ENCODE data around the gene C12orf60. TPM values are rescaled to one million over a fixed set of nuclear protein-coding genes. Genes with fewer than 3 reads are reported as not detected.

Gene C12orf60
- total RNA-seq, 1 experiment from 2014 or later: 1.8 TPM

DNA sequence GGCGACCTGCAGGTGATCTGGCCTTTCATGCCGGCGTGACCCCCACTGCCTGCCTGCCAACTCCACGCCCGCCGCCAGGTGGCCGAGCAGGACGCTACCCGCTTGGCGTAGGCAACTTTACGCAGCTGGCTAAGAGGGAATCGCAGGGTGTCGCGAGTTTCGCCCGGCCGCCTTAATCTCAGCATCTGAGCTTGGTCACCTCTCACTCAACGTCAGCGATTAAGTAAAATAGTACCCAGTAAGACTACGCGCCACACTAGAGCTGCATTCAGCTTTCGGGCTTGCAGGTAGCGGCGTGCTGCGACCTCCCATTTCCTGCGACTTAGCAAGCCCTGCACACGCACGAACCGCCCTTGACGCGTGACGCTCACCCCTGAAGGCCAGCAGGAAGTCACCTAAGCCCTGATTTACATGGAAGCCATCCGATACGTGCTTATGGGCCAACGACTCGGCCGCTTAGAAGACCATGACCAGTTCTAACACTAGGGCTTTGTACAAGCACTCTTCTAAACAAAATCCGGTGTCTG is 33.4 kb upstream of the C12orf60 start (continued):
- TF ChIP-seq, protein P1, sequence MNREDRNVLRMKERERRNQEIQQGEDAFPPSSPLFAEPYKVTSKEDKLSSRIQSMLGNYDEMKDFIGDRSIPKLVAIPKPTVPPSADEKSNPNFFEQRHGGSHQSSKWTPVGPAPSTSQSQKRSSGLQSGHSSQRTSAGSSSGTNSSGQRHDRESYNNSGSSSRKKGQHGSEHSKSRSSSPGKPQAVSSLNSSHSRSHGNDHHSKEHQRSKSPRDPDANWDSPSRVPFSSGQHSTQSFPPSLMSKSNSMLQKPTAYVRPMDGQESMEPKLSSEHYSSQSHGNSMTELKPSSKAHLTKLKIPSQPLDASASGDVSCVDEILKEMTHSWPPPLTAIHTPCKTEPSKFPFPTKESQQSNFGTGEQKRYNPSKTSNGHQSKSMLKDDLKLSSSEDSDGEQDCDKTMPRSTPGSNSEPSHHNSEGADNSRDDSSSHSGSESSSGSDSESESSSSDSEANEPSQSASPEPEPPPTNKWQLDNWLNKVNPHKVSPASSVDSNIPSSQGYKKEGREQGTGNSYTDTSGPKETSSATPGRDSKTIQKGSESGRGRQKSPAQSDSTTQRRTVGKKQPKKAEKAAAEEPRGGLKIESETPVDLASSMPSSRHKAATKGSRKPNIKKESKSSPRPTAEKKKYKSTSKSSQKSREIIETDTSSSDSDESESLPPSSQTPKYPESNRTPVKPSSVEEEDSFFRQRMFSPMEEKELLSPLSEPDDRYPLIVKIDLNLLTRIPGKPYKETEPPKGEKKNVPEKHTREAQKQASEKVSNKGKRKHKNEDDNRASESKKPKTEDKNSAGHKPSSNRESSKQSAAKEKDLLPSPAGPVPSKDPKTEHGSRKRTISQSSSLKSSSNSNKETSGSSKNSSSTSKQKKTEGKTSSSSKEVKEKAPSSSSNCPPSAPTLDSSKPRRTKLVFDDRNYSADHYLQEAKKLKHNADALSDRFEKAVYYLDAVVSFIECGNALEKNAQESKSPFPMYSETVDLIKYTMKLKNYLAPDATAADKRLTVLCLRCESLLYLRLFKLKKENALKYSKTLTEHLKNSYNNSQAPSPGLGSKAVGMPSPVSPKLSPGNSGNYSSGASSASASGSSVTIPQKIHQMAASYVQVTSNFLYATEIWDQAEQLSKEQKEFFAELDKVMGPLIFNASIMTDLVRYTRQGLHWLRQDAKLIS (CRISPR knock-in tag; IDR thresholded peaks at IDR 0.05; ENCODE audit: borderline replicate concordance): 0 out of 2 replicates have a peak, but pooled peaks have one; percentile 70
- TF ChIP-seq ATF1 (CRISPR knock-in tag; IDR thresholded peaks at IDR 0.05) (peak; percentile 78; the same call in 1 of the 2 replicates), NFYB (CRISPR knock-in tag; conservative IDR thresholded peaks at IDR 0.05; ENCODE audit: low read depth) (peak; percentile 37; the same call in 1 of the 2 replicates), SP1 (CRISPR knock-in tag; conservative IDR thresholded peaks at IDR 0.05) (peak; percentile 63), ZNF317 (CRISPR knock-in tag; IDR thresholded peaks at IDR 0.05; ENCODE audit: borderline replicate concordance, low read depth) (no peak), ZNF138 (CRISPR knock-in tag; conservative IDR thresholded peaks at IDR 0.05) (peak; percentile 48; the same call in 1 of the 2 replicates), GTF2I (CRISPR knock-in tag; conservative IDR thresholded peaks at IDR 0.05) (no peak), NR3C1 (CRISPR knock-in tag; conservative IDR thresholded peaks at IDR 0.05; ENCODE audit: low read depth) (peak; percentile 68; the same call in 1 of the 2 replicates), NFATC4 (CRISPR knock-in tag; IDR thresholded peaks at IDR 0.05) (peak; percentile 98), SMAD3 (CRISPR knock-in tag; IDR thresholded peaks at IDR 0.05; ENCODE audit: borderline replicate concordance) (peak; percentile 25; the same call in 1 of the 2 replicates), ZNF396 (CRISPR knock-in tag; IDR thresholded peaks at IDR 0.05; ENCODE audit: borderline replicate concordance) (no peak)
- TF ChIP-seq, protein P2, sequence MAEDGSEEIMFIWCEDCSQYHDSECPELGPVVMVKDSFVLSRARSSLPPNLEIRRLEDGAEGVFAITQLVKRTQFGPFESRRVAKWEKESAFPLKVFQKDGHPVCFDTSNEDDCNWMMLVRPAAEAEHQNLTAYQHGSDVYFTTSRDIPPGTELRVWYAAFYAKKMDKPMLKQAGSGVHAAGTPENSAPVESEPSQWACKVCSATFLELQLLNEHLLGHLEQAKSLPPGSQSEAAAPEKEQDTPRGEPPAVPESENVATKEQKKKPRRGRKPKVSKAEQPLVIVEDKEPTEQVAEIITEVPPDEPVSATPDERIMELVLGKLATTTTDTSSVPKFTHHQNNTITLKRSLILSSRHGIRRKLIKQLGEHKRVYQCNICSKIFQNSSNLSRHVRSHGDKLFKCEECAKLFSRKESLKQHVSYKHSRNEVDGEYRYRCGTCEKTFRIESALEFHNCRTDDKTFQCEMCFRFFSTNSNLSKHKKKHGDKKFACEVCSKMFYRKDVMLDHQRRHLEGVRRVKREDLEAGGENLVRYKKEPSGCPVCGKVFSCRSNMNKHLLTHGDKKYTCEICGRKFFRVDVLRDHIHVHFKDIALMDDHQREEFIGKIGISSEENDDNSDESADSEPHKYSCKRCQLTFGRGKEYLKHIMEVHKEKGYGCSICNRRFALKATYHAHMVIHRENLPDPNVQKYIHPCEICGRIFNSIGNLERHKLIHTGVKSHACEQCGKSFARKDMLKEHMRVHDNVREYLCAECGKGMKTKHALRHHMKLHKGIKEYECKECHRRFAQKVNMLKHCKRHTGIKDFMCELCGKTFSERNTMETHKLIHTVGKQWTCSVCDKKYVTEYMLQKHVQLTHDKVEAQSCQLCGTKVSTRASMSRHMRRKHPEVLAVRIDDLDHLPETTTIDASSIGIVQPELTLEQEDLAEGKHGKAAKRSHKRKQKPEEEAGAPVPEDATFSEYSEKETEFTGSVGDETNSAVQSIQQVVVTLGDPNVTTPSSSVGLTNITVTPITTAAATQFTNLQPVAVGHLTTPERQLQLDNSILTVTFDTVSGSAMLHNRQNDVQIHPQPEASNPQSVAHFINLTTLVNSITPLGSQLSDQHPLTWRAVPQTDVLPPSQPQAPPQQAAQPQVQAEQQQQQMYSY (CRISPR knock-in tag; IDR thresholded peaks at IDR 0.05): no peak
- TF ChIP-seq, protein P3, sequence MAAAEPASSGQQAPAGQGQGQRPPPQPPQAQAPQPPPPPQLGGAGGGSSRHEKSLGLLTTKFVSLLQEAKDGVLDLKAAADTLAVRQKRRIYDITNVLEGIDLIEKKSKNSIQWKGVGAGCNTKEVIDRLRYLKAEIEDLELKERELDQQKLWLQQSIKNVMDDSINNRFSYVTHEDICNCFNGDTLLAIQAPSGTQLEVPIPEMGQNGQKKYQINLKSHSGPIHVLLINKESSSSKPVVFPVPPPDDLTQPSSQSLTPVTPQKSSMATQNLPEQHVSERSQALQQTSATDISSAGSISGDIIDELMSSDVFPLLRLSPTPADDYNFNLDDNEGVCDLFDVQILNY (CRISPR knock-in tag; IDR thresholded peaks at IDR 0.05): 0 out of 2 replicates have a peak, but pooled peaks have one; percentile 31
- TF ChIP-seq, protein P4, sequence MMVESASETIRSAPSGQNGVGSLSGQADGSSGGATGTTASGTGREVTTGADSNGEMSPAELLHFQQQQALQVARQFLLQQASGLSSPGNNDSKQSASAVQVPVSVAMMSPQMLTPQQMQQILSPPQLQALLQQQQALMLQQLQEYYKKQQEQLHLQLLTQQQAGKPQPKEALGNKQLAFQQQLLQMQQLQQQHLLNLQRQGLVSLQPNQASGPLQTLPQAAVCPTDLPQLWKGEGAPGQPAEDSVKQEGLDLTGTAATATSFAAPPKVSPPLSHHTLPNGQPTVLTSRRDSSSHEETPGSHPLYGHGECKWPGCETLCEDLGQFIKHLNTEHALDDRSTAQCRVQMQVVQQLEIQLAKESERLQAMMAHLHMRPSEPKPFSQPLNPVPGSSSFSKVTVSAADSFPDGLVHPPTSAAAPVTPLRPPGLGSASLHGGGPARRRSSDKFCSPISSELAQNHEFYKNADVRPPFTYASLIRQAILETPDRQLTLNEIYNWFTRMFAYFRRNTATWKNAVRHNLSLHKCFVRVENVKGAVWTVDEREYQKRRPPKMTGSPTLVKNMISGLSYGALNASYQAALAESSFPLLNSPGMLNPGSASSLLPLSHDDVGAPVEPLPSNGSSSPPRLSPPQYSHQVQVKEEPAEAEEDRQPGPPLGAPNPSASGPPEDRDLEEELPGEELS (CRISPR knock-in tag; IDR thresholded peaks at IDR 0.05): peak; percentile 72
- TF ChIP-seq, protein P5, sequence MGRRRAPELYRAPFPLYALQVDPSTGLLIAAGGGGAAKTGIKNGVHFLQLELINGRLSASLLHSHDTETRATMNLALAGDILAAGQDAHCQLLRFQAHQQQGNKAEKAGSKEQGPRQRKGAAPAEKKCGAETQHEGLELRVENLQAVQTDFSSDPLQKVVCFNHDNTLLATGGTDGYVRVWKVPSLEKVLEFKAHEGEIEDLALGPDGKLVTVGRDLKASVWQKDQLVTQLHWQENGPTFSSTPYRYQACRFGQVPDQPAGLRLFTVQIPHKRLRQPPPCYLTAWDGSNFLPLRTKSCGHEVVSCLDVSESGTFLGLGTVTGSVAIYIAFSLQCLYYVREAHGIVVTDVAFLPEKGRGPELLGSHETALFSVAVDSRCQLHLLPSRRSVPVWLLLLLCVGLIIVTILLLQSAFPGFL (CRISPR knock-in tag; IDR thresholded peaks at IDR 0.05; ENCODE audit: borderline replicate concordance): no peak
- TF ChIP-seq, protein P6, sequence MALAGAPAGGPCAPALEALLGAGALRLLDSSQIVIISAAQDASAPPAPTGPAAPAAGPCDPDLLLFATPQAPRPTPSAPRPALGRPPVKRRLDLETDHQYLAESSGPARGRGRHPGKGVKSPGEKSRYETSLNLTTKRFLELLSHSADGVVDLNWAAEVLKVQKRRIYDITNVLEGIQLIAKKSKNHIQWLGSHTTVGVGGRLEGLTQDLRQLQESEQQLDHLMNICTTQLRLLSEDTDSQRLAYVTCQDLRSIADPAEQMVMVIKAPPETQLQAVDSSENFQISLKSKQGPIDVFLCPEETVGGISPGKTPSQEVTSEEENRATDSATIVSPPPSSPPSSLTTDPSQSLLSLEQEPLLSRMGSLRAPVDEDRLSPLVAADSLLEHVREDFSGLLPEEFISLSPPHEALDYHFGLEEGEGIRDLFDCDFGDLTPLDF (CRISPR knock-in tag; IDR thresholded peaks at IDR 0.05): no peak
- TF ChIP-seq, protein P7, sequence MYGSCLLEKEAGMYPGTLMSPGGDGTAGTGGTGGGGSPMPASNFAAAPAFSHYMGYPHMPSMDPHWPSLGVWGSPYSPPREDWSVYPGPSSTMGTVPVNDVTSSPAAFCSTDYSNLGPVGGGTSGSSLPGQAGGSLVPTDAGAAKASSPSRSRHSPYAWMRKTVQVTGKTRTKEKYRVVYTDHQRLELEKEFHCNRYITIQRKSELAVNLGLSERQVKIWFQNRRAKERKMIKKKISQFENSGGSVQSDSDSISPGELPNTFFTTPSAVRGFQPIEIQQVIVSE (CRISPR knock-in tag; IDR thresholded peaks at IDR 0.05; ENCODE audit: borderline replicate concordance): peak; percentile 11; the same call in 1 of the 2 replicates
- TF ChIP-seq, protein P8, sequence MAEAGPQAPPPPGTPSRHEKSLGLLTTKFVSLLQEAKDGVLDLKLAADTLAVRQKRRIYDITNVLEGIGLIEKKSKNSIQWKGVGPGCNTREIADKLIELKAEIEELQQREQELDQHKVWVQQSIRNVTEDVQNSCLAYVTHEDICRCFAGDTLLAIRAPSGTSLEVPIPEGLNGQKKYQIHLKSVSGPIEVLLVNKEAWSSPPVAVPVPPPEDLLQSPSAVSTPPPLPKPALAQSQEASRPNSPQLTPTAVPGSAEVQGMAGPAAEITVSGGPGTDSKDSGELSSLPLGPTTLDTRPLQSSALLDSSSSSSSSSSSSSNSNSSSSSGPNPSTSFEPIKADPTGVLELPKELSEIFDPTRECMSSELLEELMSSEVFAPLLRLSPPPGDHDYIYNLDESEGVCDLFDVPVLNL (CRISPR knock-in tag; IDR thresholded peaks at IDR 0.05; ENCODE audit: borderline replicate concordance, low read depth): no peak
- TF ChIP-seq, protein P9, sequence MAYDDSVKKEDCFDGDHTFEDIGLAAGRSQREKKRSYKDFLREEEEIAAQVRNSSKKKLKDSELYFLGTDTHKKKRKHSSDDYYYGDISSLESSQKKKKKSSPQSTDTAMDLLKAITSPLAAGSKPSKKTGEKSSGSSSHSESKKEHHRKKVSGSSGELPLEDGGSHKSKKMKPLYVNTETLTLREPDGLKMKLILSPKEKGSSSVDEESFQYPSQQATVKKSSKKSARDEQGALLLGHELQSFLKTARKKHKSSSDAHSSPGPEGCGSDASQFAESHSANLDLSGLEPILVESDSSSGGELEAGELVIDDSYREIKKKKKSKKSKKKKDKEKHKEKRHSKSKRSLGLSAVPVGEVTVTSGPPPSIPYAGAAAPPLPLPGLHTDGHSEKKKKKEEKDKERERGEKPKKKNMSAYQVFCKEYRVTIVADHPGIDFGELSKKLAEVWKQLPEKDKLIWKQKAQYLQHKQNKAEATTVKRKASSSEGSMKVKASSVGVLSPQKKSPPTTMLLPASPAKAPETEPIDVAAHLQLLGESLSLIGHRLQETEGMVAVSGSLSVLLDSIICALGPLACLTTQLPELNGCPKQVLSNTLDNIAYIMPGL (CRISPR knock-in tag; IDR thresholded peaks at IDR 0.05): peak; percentile 97
